OCI-LY7 (cell line): ENCODE data around the gene FHL3. TPM values are rescaled to one million over a fixed set of nuclear protein-coding genes. Genes with fewer than 3 reads are reported as not detected.

Experiments
- BruUV-seq: library from RNA; stranded (reverse); fragments of 400-500 nt; replicated peaks from 2 replicates; lab custom pipeline; 2021; lab: Mats Ljungman, UMichigan
- CTCF ChIA-PET: fragments of 300-600 bp; sonication (Branson Sonifier 250); formaldehyde crosslinking; loops from one replicate; lab custom pipeline; 2022; ENCODE audit warnings: antibody characterized with exemption; ENCODE audit not compliant: unreplicated experiment; lab: Charles Lee
- POLR2A ChIA-PET: fragments of 300-600 bp; sonication (Branson Sonifier 250); formaldehyde crosslinking; loops from one replicate; lab custom pipeline; 2022; ENCODE audit warnings: antibody characterized with exemption; lab: Charles Lee
- DNase-seq: peaks from one replicate; pipeline ENCODE4 v3.0.0-alpha.2; 2015; ENCODE audit warnings: low spot score
- H2AFZ ChIP-seq: fragments of 200-600 bp; sonication (generic), shearing (Covaris generic); 2 replicates; pipeline ENCODE4 v1.6.1; 2014; ENCODE audit warnings: mild to moderate bottlenecking, antibody characterized with exemption, low read length, moderate library complexity
- H3K27ac ChIP-seq: fragments of 200-600 bp; sonication (generic); 2 replicates; pipeline ENCODE4 v1.5.1; 2014; ENCODE audit warnings: mixed run types, low read depth, mild to moderate bottlenecking, moderate library complexity, low read length, inconsistent platforms; ENCODE audit not compliant: poor library complexity, severe bottlenecking
- H3K36me3 ChIP-seq: fragments of 200-600 bp; sonication (generic); 2 replicates; pipeline ENCODE4 v1.6.1; 2014; ENCODE audit warnings: mild to moderate bottlenecking, antibody characterized with exemption, low read length, moderate library complexity, mixed read lengths; ENCODE audit not compliant: insufficient read depth
- H3K4me1 ChIP-seq: fragments of 200-600 bp; sonication (generic); 2 replicates; pipeline ENCODE4 v1.5.1; 2014; ENCODE audit warnings: mild to moderate bottlenecking, low read length; ENCODE audit not compliant: insufficient read depth, poor library complexity, severe bottlenecking
- H3K4me2 ChIP-seq: fragments of 200-600 bp; sonication (generic); 2 replicates; pipeline ENCODE4 v1.6.1; 2014; ENCODE audit warnings: mild to moderate bottlenecking, low read length
- H3K4me3 ChIP-seq: fragments of 200-600 bp; sonication (generic); 2 replicates; pipeline ENCODE4 v1.5.1; 2014; ENCODE audit warnings: mild to moderate bottlenecking, low read depth, low read length; ENCODE audit not compliant: poor library complexity, severe bottlenecking
- H3K79me2 ChIP-seq: fragments of 200-600 bp; sonication (generic); 2 replicates; pipeline ENCODE4 v1.6.1; 2016; ENCODE audit warnings: low read depth, mild to moderate bottlenecking, low read length, moderate library complexity, mixed read lengths; ENCODE audit not compliant: insufficient read depth
- H3K9me2 ChIP-seq: fragments of 200-600 bp; sonication (generic); 2 replicates; pipeline ENCODE4 v1.6.1; 2016; ENCODE audit warnings: mild to moderate bottlenecking, low read length, mixed read lengths; ENCODE audit not compliant: insufficient read depth
- H3K9me3 ChIP-seq: fragments of 200-600 bp; sonication (generic); 2 replicates; pipeline ENCODE4 v1.6.1; 2014; ENCODE audit warnings: mild to moderate bottlenecking, mixed run types, low read length, mixed read lengths
- H4K20me1 ChIP-seq: fragments of 200-600 bp; sonication (generic); 2 replicates; pipeline ENCODE4 v1.6.1; 2014; ENCODE audit warnings: mild to moderate bottlenecking, antibody characterized with exemption, low read length, moderate library complexity, mixed read lengths; ENCODE audit not compliant: insufficient read depth
- EZH2phosphoT487 ChIP-seq: fragments of 200-600 bp; sonication (generic); IDR thresholded peaks from 2 replicates; pipeline ENCODE4 v1.6.1; 2018; ENCODE audit warnings: low read depth, borderline replicate concordance, mild to moderate bottlenecking, mixed run types, antibody characterized with exemption, low read length, moderate library complexity, mixed read lengths
- intact Hi-C: fragments of 100-400 bp; cut with micrococcal nuclease; formaldehyde crosslinking; loops from one replicate; pipeline ENCODE4 v1.10.0; 2022; ENCODE audit not compliant: unreplicated experiment
- small RNA-seq: library from RNA; depleted of rRNA; stranded (forward); fragments of <200 nt; gene quantifications from one replicate; pipeline ENCODE3, GENCODE V24; 2014
- total RNA-seq, 2 experiments: library from RNA; depleted of rRNA in 1 of 2; stranded (reverse); fragments of >200 nt in 1 of 2; shearing (Covaris generic) in 1 of 2; gene quantifications; 2 replicates each; pipeline ENCODE4 v1.2.3, GENCODE V29; 2014 to 2022
- TF ChIP-seq, protein P1 (sequence below): fragments of 200-600 bp; sonication (generic); conservative IDR thresholded peaks from 2 replicates; pipeline ENCODE4 v1.5.1; 2014; ENCODE audit warnings: mild to moderate bottlenecking, antibody characterized with exemption, low read length, moderate library complexity, mixed read lengths

The FHL3 gene
- total RNA-seq, 2 experiments from 2014 or later = 0.63 to 1.8 TPM

DNA sequence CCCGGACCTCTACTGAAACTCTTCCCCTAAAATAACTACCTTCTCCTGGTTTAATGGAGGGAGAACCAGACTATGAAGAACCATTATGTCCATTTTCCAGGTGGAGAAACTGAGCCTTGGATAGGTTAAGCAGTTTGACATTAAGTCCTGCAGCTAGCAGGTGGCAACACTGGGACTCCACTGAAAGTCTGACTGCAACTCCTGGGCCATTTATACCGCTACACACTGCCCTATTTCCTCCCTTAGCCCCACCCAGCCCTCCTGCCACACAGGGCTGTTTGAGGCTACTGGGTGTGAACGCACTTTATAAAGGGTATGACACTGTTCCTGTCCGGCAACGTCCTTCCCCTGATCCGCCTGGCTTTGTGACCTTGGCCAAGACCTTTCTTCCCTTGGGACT, 58.0 kb downstream of the FHL3 start:
- H3K9me2 ChIP-seq = no peaks in the 10 kb centered on the region
- peak overlapping the region; percentile 96 for H2AFZ ChIP-seq
- H3K4me2 ChIP-seq = peak overlapping the region; percentile 92
- intact Hi-C loops = loop anchor here (1.0 kb wide), 1 partner anchor 16 kb away; no protein-coding TSS in a partner anchor
- H3K79me2 ChIP-seq = no peaks in the 10 kb centered on the region
- no peaks in the 10 kb centered on the region for H3K36me3 ChIP-seq
- H3K9me3 ChIP-seq = no peaks in the 10 kb centered on the region
- ChIA-PET POLR2A (interaction anchor here (0.6 to 4.0 kb wide), 10 partner anchors 8 to 658 kb away, joined by 3 to 27 read pairs (median 4); no protein-coding TSS in a partner anchor), CTCF (interaction anchor here (1.3 kb wide), 1 partner anchor 21 kb away, joined by 3 read pairs; no protein-coding TSS in a partner anchor)
- peak overlapping the region; percentile 75 for H3K4me3 ChIP-seq
- peaks cover 50% of the 10 kb centered on the region for H3K4me1 ChIP-seq
- peak overlapping the region; percentile 38 for H3K27ac ChIP-seq
- TF ChIP-seq EZH2phosphoT487 = no peak
- TF ChIP-seq, protein P1, sequence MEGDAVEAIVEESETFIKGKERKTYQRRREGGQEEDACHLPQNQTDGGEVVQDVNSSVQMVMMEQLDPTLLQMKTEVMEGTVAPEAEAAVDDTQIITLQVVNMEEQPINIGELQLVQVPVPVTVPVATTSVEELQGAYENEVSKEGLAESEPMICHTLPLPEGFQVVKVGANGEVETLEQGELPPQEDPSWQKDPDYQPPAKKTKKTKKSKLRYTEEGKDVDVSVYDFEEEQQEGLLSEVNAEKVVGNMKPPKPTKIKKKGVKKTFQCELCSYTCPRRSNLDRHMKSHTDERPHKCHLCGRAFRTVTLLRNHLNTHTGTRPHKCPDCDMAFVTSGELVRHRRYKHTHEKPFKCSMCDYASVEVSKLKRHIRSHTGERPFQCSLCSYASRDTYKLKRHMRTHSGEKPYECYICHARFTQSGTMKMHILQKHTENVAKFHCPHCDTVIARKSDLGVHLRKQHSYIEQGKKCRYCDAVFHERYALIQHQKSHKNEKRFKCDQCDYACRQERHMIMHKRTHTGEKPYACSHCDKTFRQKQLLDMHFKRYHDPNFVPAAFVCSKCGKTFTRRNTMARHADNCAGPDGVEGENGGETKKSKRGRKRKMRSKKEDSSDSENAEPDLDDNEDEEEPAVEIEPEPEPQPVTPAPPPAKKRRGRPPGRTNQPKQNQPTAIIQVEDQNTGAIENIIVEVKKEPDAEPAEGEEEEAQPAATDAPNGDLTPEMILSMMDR = no peak
- H4K20me1 ChIP-seq = no peaks in the 10 kb centered on the region
- BruUV-seq = no TSS peak
- DNase-seq = peak; percentile 67

Small RNA genes lying within 50 kb of the gene (small RNA-seq; reads per million reads assigned to genes)
- not detected for gene RF00017
- gene RNU6-510P = not detected

Other genes with a start within 250 kb of the FHL3 start
- gene EPHA10, start 240.4 kb downstream of the FHL3 start, total RNA-seq (2014; rRNA removed; shearing (Covaris generic)) = not detected in 2 replicates
- gene EPHA10, start 240.4 kb downstream of the FHL3 start, total RNA-seq (2022) = not detected in 2 replicates
- gene MANEAL, start 211.7 kb downstream of the FHL3 start, total RNA-seq (2014; rRNA removed; shearing (Covaris generic)) = 11.8 and 27.1 TPM in 2 replicates
- gene MANEAL, start 211.7 kb downstream of the FHL3 start, total RNA-seq (2022) = 18.2 and 20.0 TPM in 2 replicates
- 18.9 and 26.0 TPM in 2 replicates for gene C1orf122, start 197.7 kb downstream of the FHL3 start, total RNA-seq (2014; rRNA removed; shearing (Covaris generic))
- gene C1orf122, start 197.7 kb downstream of the FHL3 start, total RNA-seq (2022) = 21.4 and 29.7 TPM in 2 replicates
- gene YRDC, start 197.3 kb downstream of the FHL3 start, total RNA-seq (2014; rRNA removed; shearing (Covaris generic)) = 27.6 and 33.6 TPM in 2 replicates
- gene YRDC, start 197.3 kb downstream of the FHL3 start, total RNA-seq (2022) = 24.4 and 28.0 TPM in 2 replicates
- 1.6 and 1.8 TPM in 2 replicates for gene MTF1, start 145.9 kb downstream of the FHL3 start, total RNA-seq (2014; rRNA removed; shearing (Covaris generic))
- 12.7 and 16.5 TPM in 2 replicates for gene MTF1, start 145.9 kb downstream of the FHL3 start, total RNA-seq (2022)
- 47.8 and 49.7 TPM in 2 replicates for gene INPP5B, start 58.5 kb downstream of the FHL3 start, total RNA-seq (2014; rRNA removed; shearing (Covaris generic))
- gene INPP5B, start 58.5 kb downstream of the FHL3 start, total RNA-seq (2022) = 63.0 and 72.9 TPM in 2 replicates
- gene SF3A3, start 15.5 kb downstream of the FHL3 start, total RNA-seq (2014; rRNA removed; shearing (Covaris generic)) = 89.5 and 155 TPM in 2 replicates
- gene SF3A3, start 15.5 kb downstream of the FHL3 start, total RNA-seq (2022) = 106 and 133 TPM in 2 replicates
- gene UTP11, start 7.2 kb upstream of the FHL3 start, total RNA-seq (2014; rRNA removed; shearing (Covaris generic)) = 43.8 and 61.1 TPM in 2 replicates
- gene UTP11, start 7.2 kb upstream of the FHL3 start, total RNA-seq (2022) = 40.1 and 42.1 TPM in 2 replicates
- 0.08 and 0.13 TPM in 2 replicates for gene POU3F1, start 41.3 kb upstream of the FHL3 start, total RNA-seq (2014; rRNA removed; shearing (Covaris generic))
- gene POU3F1, start 41.3 kb upstream of the FHL3 start, total RNA-seq (2022) = not detected in 2 replicates